ENCODE data around the gene KCNT2.
"Not testable (repeated sequence)": the region's sequence is repeated elsewhere in the genome, so short reads cannot be mapped to it uniquely, and the experiment has no call there.

The KCNT2 gene

GRCh38 chr1:196323869-196324268 lies 284.4 kb downstream of the KCNT2 start:
- no peak for DNase-seq (ENCODE audit: low read depth in 2 of 3, low spot score in 2 of 3)

- no peak for DNase-seq (ENCODE audit: low read depth in 2 of 3, low spot score in 2 of 3)
These were observed 288.9 kb downstream of the KCNT2 start for GRCh38 chr1:196319301-196319700.

GRCh38 chr1:196317535-196318522 lies 290.4 kb downstream of the KCNT2 start:
- no peak for DNase-seq (ENCODE audit: low read depth in 2 of 3, low spot score in 2 of 3)

GRCh38 chr1:196312739-196313138 lies 295.5 kb downstream of the KCNT2 start:
- DNase-seq (ENCODE audit: low read depth in 2 of 3, low spot score in 2 of 3), result no peak

GRCh38 chr1:196309386-196309785 lies 298.9 kb downstream of the KCNT2 start:
- DNase-seq (ENCODE audit: low read depth in 2 of 3, low spot score in 2 of 3), result no peak

GRCh38 chr1:196308176-196308575 lies 300.1 kb downstream of the KCNT2 start:
- no peak for DNase-seq (ENCODE audit: low read depth in 2 of 3, low spot score in 2 of 3)

GRCh38 chr1:196306421-196306820 lies 301.8 kb downstream of the KCNT2 start:
- DNase-seq (ENCODE audit: low read depth in 2 of 3, low spot score in 2 of 3), result no peak

GRCh38 chr1:196305216-196305615 lies 303.0 kb downstream of the KCNT2 start:
- no peak for DNase-seq (ENCODE audit: low read depth in 2 of 3, low spot score in 2 of 3)

- DNase-seq (ENCODE audit: low read depth in 2 of 3, low spot score in 2 of 3), result no peak
These were observed 305.3 kb downstream of the KCNT2 start for GRCh38 chr1:196302981-196303380.

GRCh38 chr1:196302420-196302819 lies 305.8 kb downstream of the KCNT2 start:
- no peak for DNase-seq (ENCODE audit: low read depth in 2 of 3, low spot score in 2 of 3)

GRCh38 chr1:196295766-196296165 lies 312.5 kb downstream of the KCNT2 start:
- DNase-seq (ENCODE audit: low read depth in 2 of 3, low spot score in 2 of 3), result no peak

- DNase-seq (ENCODE audit: low read depth in 2 of 3, low spot score in 2 of 3), result no peak
These were observed 329.4 kb downstream of the KCNT2 start for GRCh38 chr1:196278816-196279215.

GRCh38 chr1:196277860-196278259 lies 330.4 kb downstream of the KCNT2 start:
- DNase-seq (ENCODE audit: low read depth in 2 of 3, low spot score in 2 of 3), result no peak

- no peak for DNase-seq (ENCODE audit: low read depth in 2 of 3, low spot score in 2 of 3)
These were observed 336.9 kb downstream of the KCNT2 start for GRCh38 chr1:196271212-196271947.

- DNase-seq (ENCODE audit: low read depth in 2 of 3, low spot score in 2 of 3), result not testable (repeated sequence)
These were observed 345.2 kb downstream of the KCNT2 start for GRCh38 chr1:196263086-196263485.

GRCh38 chr1:196260270-196260669 lies 348.0 kb downstream of the KCNT2 start:
- DNase-seq (ENCODE audit: low read depth in 2 of 3, low spot score in 2 of 3), result no peak

GRCh38 chr1:196259316-196259715 lies 348.9 kb downstream of the KCNT2 start:
- DNase-seq (ENCODE audit: low read depth in 2 of 3, low spot score in 2 of 3), result no peak

- DNase-seq (ENCODE audit: low read depth in 2 of 3, low spot score in 2 of 3), result no peak
These were observed 352.5 kb downstream of the KCNT2 start for GRCh38 chr1:196255762-196256161.

GRCh38 chr1:196229546-196229945 lies 378.7 kb downstream of the KCNT2 start:
- DNase-seq (ENCODE audit: low read depth in 2 of 3, low spot score in 2 of 3), result no peak

- no peak for DNase-seq (ENCODE audit: low read depth in 2 of 3, low spot score in 2 of 3)
These were observed 393.4 kb downstream of the KCNT2 start for GRCh38 chr1:196214866-196215265.

- no peak for DNase-seq (ENCODE audit: low read depth in 2 of 3, low spot score in 2 of 3)
These were observed 398.3 kb downstream of the KCNT2 start for GRCh38 chr1:196209983-196210382.

GRCh38 chr1:196209265-196209664 lies 399.0 kb downstream of the KCNT2 start:
- DNase-seq (ENCODE audit: low read depth in 2 of 3, low spot score in 2 of 3), result no peak
